Endothelial cell (in vitro differentiated cells): ENCODE results near the gene TJP3. TPM values are rescaled to one million over a fixed set of nuclear protein-coding genes. Genes with fewer than 3 reads are reported as not detected.

Experiments
- DNase-seq: peaks from one replicate; pipeline ENCODE4 v3.0.0; 2021; ENCODE audit warnings: low spot score
- H3K27ac Mint-ChIP-seq: one replicate; pipeline ENCODE4 v1.8.0; 2021; ENCODE audit warnings: mixed read lengths, inconsistent platforms; ENCODE audit not compliant: unreplicated experiment
- H3K27me3 Mint-ChIP-seq: one replicate; pipeline ENCODE4 v1.8.0; 2021; ENCODE audit warnings: mild to moderate bottlenecking, moderate library complexity, mixed read lengths, inconsistent platforms; ENCODE audit not compliant: unreplicated experiment
- H3K36me3 Mint-ChIP-seq: one replicate; pipeline ENCODE4 v1.8.0; 2021; ENCODE audit warnings: mild to moderate bottlenecking, low read depth, mixed read lengths, inconsistent platforms; ENCODE audit not compliant: unreplicated experiment
- H3K4me1 Mint-ChIP-seq: one replicate; pipeline ENCODE4 v1.8.0; 2021; ENCODE audit warnings: mild to moderate bottlenecking, mixed read lengths, inconsistent platforms; ENCODE audit not compliant: unreplicated experiment
- H3K4me3 Mint-ChIP-seq: one replicate; pipeline ENCODE4 v1.8.0; 2021; ENCODE audit warnings: mild to moderate bottlenecking, mixed read lengths, inconsistent platforms; ENCODE audit not compliant: unreplicated experiment
- H3K9me3 Mint-ChIP-seq: one replicate; pipeline ENCODE4 v1.8.0; 2021; ENCODE audit warnings: mixed read lengths, inconsistent platforms; ENCODE audit not compliant: unreplicated experiment
- total RNA-seq: library from RNA; stranded (reverse); fragmentation: NEBNext Ultra II Directional; extraction: Animal tissue kit (Norgen Biotek cat#: 25700); gene quantifications from one replicate; pipeline ENCODE4 v1.2.1, GENCODE V29; 2021; ENCODE audit not compliant: unreplicated experiment
- TF ChIP-seq, protein P1 (sequence below): fragments of 200-600 bp; sonication (generic); IDR thresholded peaks from one replicate; pipeline ENCODE4 v1.5.0; 2021; ENCODE audit warnings: antibody characterized with exemption; ENCODE audit not compliant: unreplicated experiment

Gene TJP3
- total RNA-seq, 1 donor from 2014 or later = 3.1 TPM

DNA sequence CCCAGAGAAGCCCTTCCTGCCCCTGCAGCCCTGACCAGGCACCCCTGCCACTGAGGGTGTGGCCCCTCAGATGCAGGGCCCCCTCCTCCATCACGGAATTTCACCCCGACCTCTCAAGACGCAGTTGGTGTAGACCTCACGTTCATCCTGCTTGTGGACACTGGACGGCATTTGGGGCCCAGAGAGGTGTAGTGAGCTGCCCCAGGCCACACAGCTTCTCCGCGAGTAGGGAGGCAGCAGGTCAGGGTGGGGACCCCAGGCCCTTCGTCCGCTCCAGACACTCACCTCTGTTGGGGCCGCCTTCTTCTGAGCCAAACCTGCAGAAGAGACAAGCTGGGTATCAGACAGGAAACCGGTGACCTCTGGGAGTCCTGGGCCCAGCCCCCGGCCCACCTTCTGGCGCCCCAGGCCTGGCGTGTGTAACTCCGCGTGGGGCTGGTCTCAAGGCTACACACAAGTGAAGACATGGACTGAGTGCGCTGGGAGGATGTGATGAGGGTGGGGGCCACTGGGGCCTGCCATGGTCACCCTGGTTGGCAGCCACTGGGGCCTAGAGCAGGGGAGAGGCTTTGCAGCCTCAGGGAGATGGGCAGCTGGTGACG is 41.0 kb upstream of the TJP3 start:
- H3K4me3 Mint-ChIP-seq = no peak overlapping the region
- H3K9me3 Mint-ChIP-seq = no peaks in the 10 kb centered on the region
- TF ChIP-seq, protein P1, sequence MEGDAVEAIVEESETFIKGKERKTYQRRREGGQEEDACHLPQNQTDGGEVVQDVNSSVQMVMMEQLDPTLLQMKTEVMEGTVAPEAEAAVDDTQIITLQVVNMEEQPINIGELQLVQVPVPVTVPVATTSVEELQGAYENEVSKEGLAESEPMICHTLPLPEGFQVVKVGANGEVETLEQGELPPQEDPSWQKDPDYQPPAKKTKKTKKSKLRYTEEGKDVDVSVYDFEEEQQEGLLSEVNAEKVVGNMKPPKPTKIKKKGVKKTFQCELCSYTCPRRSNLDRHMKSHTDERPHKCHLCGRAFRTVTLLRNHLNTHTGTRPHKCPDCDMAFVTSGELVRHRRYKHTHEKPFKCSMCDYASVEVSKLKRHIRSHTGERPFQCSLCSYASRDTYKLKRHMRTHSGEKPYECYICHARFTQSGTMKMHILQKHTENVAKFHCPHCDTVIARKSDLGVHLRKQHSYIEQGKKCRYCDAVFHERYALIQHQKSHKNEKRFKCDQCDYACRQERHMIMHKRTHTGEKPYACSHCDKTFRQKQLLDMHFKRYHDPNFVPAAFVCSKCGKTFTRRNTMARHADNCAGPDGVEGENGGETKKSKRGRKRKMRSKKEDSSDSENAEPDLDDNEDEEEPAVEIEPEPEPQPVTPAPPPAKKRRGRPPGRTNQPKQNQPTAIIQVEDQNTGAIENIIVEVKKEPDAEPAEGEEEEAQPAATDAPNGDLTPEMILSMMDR = no peak
- peaks cover 13% of the 10 kb centered on the region for H3K27me3 Mint-ChIP-seq
- no peak for DNase-seq
- peaks cover 2% of the 10 kb centered on the region for H3K4me1 Mint-ChIP-seq
- no peak overlapping the region for H3K27ac Mint-ChIP-seq
- H3K36me3 Mint-ChIP-seq = peaks cover 11% of the 10 kb centered on the region

DNA sequence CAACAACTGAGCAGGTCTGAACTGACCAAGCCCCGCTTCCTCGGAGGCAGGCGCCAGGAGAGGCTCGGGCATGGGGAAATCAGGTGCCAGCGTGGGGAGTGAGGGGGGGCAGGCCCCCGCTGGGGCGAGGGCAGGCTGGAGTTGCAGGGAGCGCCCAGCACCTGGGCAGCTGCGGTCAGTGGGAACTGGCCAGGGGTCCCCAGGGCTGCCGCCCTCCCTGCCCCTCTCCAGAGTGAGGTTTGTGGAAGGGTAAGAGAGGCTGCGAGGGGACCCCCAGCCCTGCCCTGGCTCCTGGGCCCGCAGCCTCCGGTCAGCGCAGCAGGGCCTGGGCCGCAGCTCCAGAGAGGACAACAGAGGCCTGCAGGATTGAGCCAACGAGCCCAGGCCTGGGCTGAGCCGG is 40.4 kb upstream of the TJP3 start:
- peaks cover 14% of the 10 kb centered on the region for H3K27me3 Mint-ChIP-seq
- DNase-seq = no peak
- TF ChIP-seq, protein P1 = no peak
- peaks cover 2% of the 10 kb centered on the region for H3K4me1 Mint-ChIP-seq
- H3K4me3 Mint-ChIP-seq = no peak overlapping the region
- no peak overlapping the region for H3K27ac Mint-ChIP-seq
- no peaks in the 10 kb centered on the region for H3K9me3 Mint-ChIP-seq
- peaks cover 11% of the 10 kb centered on the region for H3K36me3 Mint-ChIP-seq

DNA sequence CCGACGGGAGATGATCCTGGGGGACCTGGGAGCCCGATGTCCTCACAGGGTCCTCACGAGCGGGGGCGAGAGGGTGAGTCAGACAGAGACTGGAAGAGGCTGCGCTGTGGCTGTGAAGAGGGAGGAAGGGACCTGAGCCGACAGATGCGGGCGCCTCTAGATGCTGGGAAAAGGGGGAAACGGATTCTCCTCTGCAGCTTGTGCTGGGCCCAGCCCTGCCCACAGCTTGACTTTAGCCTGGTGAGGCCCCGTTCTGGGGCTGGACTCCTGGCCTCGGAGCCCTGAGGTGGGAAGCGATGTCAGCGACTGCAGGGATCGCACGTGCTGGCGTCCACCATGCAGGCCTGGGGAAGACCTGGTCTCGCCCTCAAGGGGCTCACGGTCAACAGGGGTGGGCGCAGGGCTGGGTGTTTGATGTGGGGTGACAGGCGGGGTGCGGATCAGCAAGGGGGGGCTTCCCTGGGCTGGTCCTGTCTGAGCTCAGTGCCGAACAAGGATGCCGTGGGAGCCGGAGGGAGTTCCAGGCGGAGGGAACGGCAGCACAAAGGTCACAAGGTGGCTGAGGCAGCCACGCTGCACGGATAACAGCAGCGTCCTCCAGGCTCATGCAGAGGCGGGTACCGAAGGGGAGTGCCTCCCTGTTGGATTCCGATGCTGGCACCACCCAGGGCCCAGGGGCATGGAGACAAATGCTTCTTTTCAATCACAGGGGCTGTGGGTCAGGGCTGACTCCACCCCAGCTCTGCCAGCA is 39.7 kb upstream of the TJP3 start:
- no peak for DNase-seq
- TF ChIP-seq, protein P1 = no peak
- no peak overlapping the region for H3K4me3 Mint-ChIP-seq

DNA sequence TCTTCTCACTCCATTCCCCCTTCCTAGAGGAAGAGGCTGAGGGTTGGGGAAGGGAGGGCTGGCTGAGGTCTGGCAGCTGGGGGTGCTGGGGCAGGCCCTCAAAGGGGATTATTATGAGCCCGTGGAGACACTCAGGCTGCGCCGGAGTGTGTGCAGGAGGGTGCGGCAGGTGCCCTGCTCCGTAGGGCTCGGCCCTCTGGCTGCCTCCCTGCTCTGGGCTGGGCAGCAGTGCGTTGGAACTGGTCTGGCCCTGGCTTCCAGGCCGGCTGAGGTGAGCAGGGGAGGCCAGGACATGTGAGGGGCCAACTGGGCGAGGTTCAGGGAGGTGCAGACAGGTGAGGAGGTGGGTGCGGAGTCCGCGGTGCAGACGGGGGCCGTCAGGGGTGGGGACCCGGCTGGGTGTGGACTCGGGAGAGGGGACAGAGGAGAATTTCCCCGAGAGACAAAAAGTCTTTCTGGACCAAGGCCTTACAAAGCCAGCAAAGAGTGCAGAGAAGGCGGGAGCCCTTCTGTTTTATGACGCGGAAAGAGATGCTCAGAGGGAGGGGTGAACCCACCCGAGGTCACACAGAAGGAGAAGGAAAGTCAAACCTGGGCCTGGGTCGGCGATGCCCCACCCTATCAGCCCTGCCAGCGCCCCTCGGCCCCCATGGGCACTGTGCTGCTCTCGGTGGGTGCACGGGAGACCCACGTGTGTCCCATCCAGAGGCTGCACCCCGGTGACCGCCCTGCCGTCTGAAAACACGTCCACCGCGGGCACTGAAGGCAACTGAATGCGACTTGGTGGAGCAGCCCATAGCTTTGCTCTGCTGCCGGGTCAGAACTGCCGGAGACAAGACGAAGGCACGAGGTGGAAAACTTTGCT is 38.9 kb upstream of the TJP3 start:
- Mint-ChIP-seq H3K27ac (no peak overlapping the region), H3K27me3 (peaks cover 10% of the 10 kb centered on the region)

More for the DNA sequence above, 39.7 kb upstream of the TJP3 start:
- H3K27me3 Mint-ChIP-seq = peaks cover 10% of the 10 kb centered on the region
- H3K27ac Mint-ChIP-seq = no peak overlapping the region
- H3K36me3 Mint-ChIP-seq = peaks cover 6% of the 10 kb centered on the region
- no peaks in the 10 kb centered on the region for H3K9me3 Mint-ChIP-seq
- peaks cover 2% of the 10 kb centered on the region for H3K4me1 Mint-ChIP-seq

More for the DNA sequence above, 38.9 kb upstream of the TJP3 start:
- Mint-ChIP-seq H3K4me1 (peaks cover 2% of the 10 kb centered on the region), H3K36me3 (no peaks in the 10 kb centered on the region), H3K9me3 (no peaks in the 10 kb centered on the region), H3K4me3 (no peak overlapping the region)
- TF ChIP-seq, protein P1 = no peak
- DNase-seq = no peak
